Astrocyte (in vitro differentiated cells and primary cell): Measurements from ENCODE around the gene C1D. TPM values are rescaled to one million over a fixed set of nuclear protein-coding genes. Genes with fewer than 3 reads are reported as not detected.

Experiments
- DNase-seq: peaks from one replicate; pipeline ENCODE4 v3.0.0-alpha.2; 2010; ENCODE audit warnings: low read depth
- FAIRE-seq: peaks from 2 replicates; lab custom pipeline; 2011; peaks lifted over from hg19 to GRCh38; lab: Jason Lieb, UNC
- H2AFZ ChIP-seq: 2 replicates; pipeline ENCODE4 v1.6.0; 2012; ENCODE audit warnings: low read depth, low read length, inconsistent platforms
- H3K27ac ChIP-seq: 2 replicates; pipeline ENCODE4 v1.5.1; 2011; ENCODE audit warnings: low read depth, low read length, inconsistent platforms
- H3K27me3 ChIP-seq: 2 replicates; pipeline ENCODE4 v1.6.0; 2011; ENCODE audit warnings: low read length, inconsistent platforms; ENCODE audit not compliant: insufficient read depth
- H3K36me3 ChIP-seq: 2 replicates; pipeline ENCODE4 v1.5.1; 2011; ENCODE audit warnings: low read length, inconsistent platforms; ENCODE audit not compliant: insufficient read depth
- H3K4me1 ChIP-seq: 2 replicates; pipeline ENCODE4 v1.5.1; 2011; ENCODE audit warnings: low read length, inconsistent platforms; ENCODE audit not compliant: insufficient read depth
- H3K4me2 ChIP-seq: 2 replicates; pipeline ENCODE4 v1.6.0; 2012; ENCODE audit warnings: low read length, inconsistent platforms
- H3K4me3 ChIP-seq: 2 replicates; pipeline ENCODE4 v1.5.1; 2011; ENCODE audit warnings: low read depth, mild to moderate bottlenecking, low read length, inconsistent platforms; ENCODE audit not compliant: insufficient read depth
- H3K79me2 ChIP-seq: 2 replicates; pipeline ENCODE4 v1.6.0; 2012; ENCODE audit warnings: mild to moderate bottlenecking, low read length, inconsistent platforms; ENCODE audit not compliant: insufficient read depth
- H3K9ac ChIP-seq: 2 replicates; pipeline ENCODE4 v1.6.0; 2012; ENCODE audit warnings: mild to moderate bottlenecking, low read length, inconsistent platforms
- H3K9me3 ChIP-seq: 2 replicates; pipeline ENCODE4 v1.5.1; 2012; ENCODE audit warnings: low read depth, mild to moderate bottlenecking, low read length, inconsistent platforms; ENCODE audit not compliant: insufficient read depth
- H4K20me1 ChIP-seq: 2 replicates; pipeline ENCODE4 v1.6.0; 2012; ENCODE audit warnings: low read length, inconsistent platforms; ENCODE audit not compliant: insufficient read depth
- H3K27ac Mint-ChIP-seq: one replicate; pipeline ENCODE4 v1.8.0; 2021; ENCODE audit warnings: mild to moderate bottlenecking, mixed read lengths; ENCODE audit not compliant: unreplicated experiment
- H3K27me3 Mint-ChIP-seq: one replicate; pipeline ENCODE4 v1.8.0; 2021; ENCODE audit warnings: low read depth, mixed read lengths; ENCODE audit not compliant: unreplicated experiment
- H3K36me3 Mint-ChIP-seq: one replicate; pipeline ENCODE4 v1.8.0; 2021; ENCODE audit warnings: low read depth, mixed read lengths; ENCODE audit not compliant: unreplicated experiment
- H3K4me1 Mint-ChIP-seq: one replicate; pipeline ENCODE4 v1.8.0; 2021; ENCODE audit warnings: low read depth, mixed read lengths; ENCODE audit not compliant: unreplicated experiment
- H3K4me3 Mint-ChIP-seq: one replicate; pipeline ENCODE4 v1.8.0; 2021; ENCODE audit warnings: mild to moderate bottlenecking, moderate library complexity, mixed read lengths; ENCODE audit not compliant: unreplicated experiment
- H3K9me3 Mint-ChIP-seq: one replicate; pipeline ENCODE4 v1.8.0; 2021; ENCODE audit warnings: mild to moderate bottlenecking, mixed read lengths; ENCODE audit not compliant: unreplicated experiment
- EZH2 ChIP-seq: IDR thresholded peaks from 2 replicates; pipeline ENCODE4 v1.6.1; 2012; ENCODE audit warnings: mild to moderate bottlenecking, low read length, inconsistent platforms; ENCODE audit not compliant: insufficient read depth
- total RNA-seq: library from RNA; stranded (reverse); gene quantifications from 2 replicates; pipeline ENCODE4 v1.2.1, GENCODE V29; 2021
- TF ChIP-seq, protein P1 (sequence below): IDR thresholded peaks from 2 replicates; pipeline ENCODE4 v1.5.1; 2011; ENCODE audit warnings: low read depth, mild to moderate bottlenecking, inconsistent platforms, low read length, moderate library complexity; ENCODE audit not compliant: insufficient read depth

The C1D gene
- total RNA-seq, 1 donor from 2014 or later = 21.8 TPM

DNA sequence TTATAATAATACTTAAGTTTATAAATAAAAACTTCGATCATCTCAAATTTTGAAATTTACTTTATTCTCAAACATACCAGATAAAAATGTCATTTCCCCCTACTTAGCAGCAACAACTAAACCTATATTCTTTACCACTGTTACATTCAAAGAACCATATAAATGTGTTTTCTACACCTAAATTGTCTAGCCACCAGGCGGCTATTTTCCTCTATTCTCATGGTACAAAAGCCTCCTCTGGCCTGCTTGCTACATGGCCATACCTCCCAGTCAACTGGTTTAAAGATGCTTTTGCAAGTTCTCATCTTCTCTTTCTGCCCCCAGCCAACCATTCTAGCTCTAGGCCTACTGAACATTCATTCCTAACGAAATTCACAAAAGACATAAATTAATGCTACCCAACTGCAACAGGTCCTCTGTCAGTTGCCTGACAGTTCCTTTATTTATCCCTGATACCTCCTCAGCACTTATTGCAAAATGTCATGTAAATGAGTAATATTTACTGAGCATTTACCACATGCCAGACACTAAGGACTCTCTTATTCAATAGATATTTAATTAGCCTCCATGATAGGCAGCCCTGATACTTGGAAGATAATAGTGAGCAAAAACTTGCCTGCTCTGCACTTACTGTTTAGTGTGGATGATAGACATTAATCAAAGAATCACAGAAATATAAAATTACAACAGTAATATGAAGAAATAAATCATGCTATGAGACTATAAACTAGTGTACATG lies 5.0 kb downstream of the C1D start:
- peaks cover 100% of the 10 kb centered on the region for H3K79me2 ChIP-seq
- FAIRE-seq = no peak
- H3K27me3 ChIP-seq = no peaks in the 10 kb centered on the region
- Mint-ChIP-seq H3K4me1 (peaks cover 10% of the 10 kb centered on the region), H3K4me3 (no peak overlapping the region), H3K9me3 (no peaks in the 10 kb centered on the region), H3K27me3 (no peaks in the 10 kb centered on the region), H3K36me3 (no peaks in the 10 kb centered on the region), H3K27ac (no peak overlapping the region)
- H2AFZ ChIP-seq = no peak overlapping the region
- DNase-seq = no peak
- H3K36me3 ChIP-seq = no peaks in the 10 kb centered on the region
- no peak overlapping the region for H3K27ac ChIP-seq
- H3K4me2 ChIP-seq = no peak overlapping the region
- H3K4me3 ChIP-seq = no peak overlapping the region
- H3K4me1 ChIP-seq = peaks cover 5% of the 10 kb centered on the region
- H3K9me3 ChIP-seq = no peaks in the 10 kb centered on the region
- TF ChIP-seq, protein P1, sequence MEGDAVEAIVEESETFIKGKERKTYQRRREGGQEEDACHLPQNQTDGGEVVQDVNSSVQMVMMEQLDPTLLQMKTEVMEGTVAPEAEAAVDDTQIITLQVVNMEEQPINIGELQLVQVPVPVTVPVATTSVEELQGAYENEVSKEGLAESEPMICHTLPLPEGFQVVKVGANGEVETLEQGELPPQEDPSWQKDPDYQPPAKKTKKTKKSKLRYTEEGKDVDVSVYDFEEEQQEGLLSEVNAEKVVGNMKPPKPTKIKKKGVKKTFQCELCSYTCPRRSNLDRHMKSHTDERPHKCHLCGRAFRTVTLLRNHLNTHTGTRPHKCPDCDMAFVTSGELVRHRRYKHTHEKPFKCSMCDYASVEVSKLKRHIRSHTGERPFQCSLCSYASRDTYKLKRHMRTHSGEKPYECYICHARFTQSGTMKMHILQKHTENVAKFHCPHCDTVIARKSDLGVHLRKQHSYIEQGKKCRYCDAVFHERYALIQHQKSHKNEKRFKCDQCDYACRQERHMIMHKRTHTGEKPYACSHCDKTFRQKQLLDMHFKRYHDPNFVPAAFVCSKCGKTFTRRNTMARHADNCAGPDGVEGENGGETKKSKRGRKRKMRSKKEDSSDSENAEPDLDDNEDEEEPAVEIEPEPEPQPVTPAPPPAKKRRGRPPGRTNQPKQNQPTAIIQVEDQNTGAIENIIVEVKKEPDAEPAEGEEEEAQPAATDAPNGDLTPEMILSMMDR = no peak
- TF ChIP-seq EZH2 = no peak
- H3K9ac ChIP-seq = no peak overlapping the region
- H4K20me1 ChIP-seq = peaks cover 58% of the 10 kb centered on the region

DNA sequence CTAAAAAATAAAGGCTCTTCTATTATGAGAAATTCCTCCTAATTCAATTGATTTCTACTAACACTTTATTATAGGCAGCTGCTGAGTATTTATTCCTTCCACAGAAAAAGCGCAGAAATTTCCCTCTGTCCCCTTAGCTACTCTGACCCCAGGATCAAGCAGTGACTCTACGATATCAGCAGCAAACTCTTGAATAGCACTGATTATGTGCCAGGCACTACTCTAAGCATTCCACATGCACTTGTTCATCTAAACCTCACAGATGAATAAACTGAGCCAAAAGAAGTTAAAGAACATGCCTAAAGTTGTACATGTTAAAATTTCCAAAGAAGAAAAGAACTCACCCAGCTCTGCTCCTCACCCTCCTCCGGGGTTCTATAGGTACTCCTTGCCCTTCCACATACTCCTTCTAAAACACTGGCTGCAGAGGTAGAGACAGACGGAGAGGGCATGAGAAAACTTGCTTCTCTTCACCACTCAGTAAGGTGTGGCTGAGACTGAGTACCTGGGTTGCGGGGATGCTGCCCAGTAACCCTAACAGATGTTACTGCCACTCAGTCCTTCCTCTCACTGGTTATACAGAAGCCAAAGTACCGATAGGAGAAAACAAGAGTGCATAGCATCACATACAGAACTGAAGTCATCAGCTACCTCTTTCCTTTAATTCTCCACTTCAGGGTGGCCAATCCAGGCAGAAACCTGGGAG lies 9.9 kb downstream of the C1D start:
- Histone ChIP-seq H4K20me1 (peaks cover 66% of the 10 kb centered on the region), H3K4me1 (no peaks in the 10 kb centered on the region), H3K9ac (no peak overlapping the region), H3K27ac (no peak overlapping the region), H3K4me3 (no peak overlapping the region), H3K9me3 (no peaks in the 10 kb centered on the region), H3K27me3 (no peaks in the 10 kb centered on the region), H2AFZ (no peak overlapping the region), H3K36me3 (no peaks in the 10 kb centered on the region), H3K79me2 (peaks cover 97% of the 10 kb centered on the region), H3K4me2 (no peak overlapping the region)
- no peak overlapping the region for H3K27ac Mint-ChIP-seq
- FAIRE-seq (no peak), DNase-seq (peak; percentile 22)
- H3K36me3 Mint-ChIP-seq = no peaks in the 10 kb centered on the region
- H3K9me3 Mint-ChIP-seq = no peaks in the 10 kb centered on the region
- TF ChIP-seq, protein P1 = no peak
- no peak for TF ChIP-seq EZH2
- H3K27me3 Mint-ChIP-seq = no peaks in the 10 kb centered on the region
- no peak overlapping the region for H3K4me3 Mint-ChIP-seq
- H3K4me1 Mint-ChIP-seq = no peaks in the 10 kb centered on the region

DNA sequence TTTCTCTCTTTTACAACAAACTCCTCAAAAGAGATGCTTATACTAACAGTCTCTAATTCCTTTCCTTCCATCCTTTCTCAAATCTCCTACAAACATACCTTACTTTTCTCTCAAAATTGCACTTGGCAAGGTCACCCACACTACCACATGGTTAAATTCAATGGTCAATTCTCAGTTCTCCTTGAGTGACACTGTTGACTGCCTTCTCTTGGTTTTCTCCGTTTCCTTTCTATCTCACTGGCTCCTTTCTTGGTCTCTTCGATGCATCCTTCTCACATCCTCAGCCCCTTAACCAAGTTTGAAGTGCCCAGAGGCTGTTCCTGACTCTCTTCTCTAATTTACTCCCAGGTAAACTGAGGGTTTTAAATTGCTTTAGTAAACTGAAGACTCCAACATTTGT lies 12.5 kb downstream of the C1D start:
- no peaks in the 10 kb centered on the region for H3K4me1 ChIP-seq
- Mint-ChIP-seq H3K4me1 (no peaks in the 10 kb centered on the region), H3K27ac (no peak overlapping the region), H3K9me3 (no peaks in the 10 kb centered on the region), H3K27me3 (no peaks in the 10 kb centered on the region), H3K4me3 (no peak overlapping the region), H3K36me3 (no peaks in the 10 kb centered on the region)
- H2AFZ ChIP-seq = no peak overlapping the region
- no peak overlapping the region for H3K4me3 ChIP-seq
- H3K79me2 ChIP-seq = peaks cover 79% of the 10 kb centered on the region
- no peaks in the 10 kb centered on the region for H3K9me3 ChIP-seq
- H3K9ac ChIP-seq = no peak overlapping the region
- no peak overlapping the region for H3K4me2 ChIP-seq
- DNase-seq = no peak
- TF ChIP-seq, protein P1 = no peak
- TF ChIP-seq EZH2 = no peak
- no peak overlapping the region for H3K27ac ChIP-seq
- peaks cover 48% of the 10 kb centered on the region for H4K20me1 ChIP-seq
- no peaks in the 10 kb centered on the region for H3K36me3 ChIP-seq
- no peak for FAIRE-seq
- no peaks in the 10 kb centered on the region for H3K27me3 ChIP-seq
